WTC11 (cell line): ENCODE measurements around the gene DDB1. TPM values are rescaled to one million over a fixed set of nuclear protein-coding genes. Genes with fewer than 3 reads are reported as not detected.

ENCODE experiments used
- ATAC-seq: fragments of 200-7000 bp; cut with Tn5 transposase; 2 replicates; pipeline ENCODE4 v1.10.0; 2021; ENCODE audit warnings: mild to moderate bottlenecking, moderate library complexity
- CTCF ChIA-PET: fragments of 300-600 bp; sonication (Branson Sonifier 250); formaldehyde crosslinking; loops from one replicate; lab custom pipeline; 2021; ENCODE audit warnings: antibody characterized with exemption; lab: Charles Lee
- POLR2A ChIA-PET: fragments of 350-600 bp; sonication (Branson Sonifier 250); formaldehyde crosslinking; loops from one replicate; lab custom pipeline; 2021; ENCODE audit warnings: antibody characterized with exemption; lab: Charles Lee
- DNase-seq: peaks from one replicate; pipeline ENCODE4 v3.0.0; 2021; ENCODE audit warnings: low spot score
- H3K27ac Mint-ChIP-seq: 2 replicates; pipeline ENCODE4 v1.8.0; 2021; ENCODE audit warnings: mixed read lengths
- H3K27me3 Mint-ChIP-seq: 2 replicates; pipeline ENCODE4 v1.8.0; 2021; ENCODE audit warnings: low read depth, mild to moderate bottlenecking, moderate library complexity, mixed read lengths
- H3K36me3 Mint-ChIP-seq: 2 replicates; pipeline ENCODE4 v1.8.0; 2021; ENCODE audit warnings: mixed read lengths
- H3K4me1 Mint-ChIP-seq: 2 replicates; pipeline ENCODE4 v1.8.0; 2022; ENCODE audit warnings: mixed read lengths
- H3K4me3 Mint-ChIP-seq: 2 replicates; pipeline ENCODE4 v1.8.0; 2021; ENCODE audit warnings: mild to moderate bottlenecking, moderate library complexity, mixed read lengths
- H3K9me3 Mint-ChIP-seq: 2 replicates; pipeline ENCODE4 v1.8.0; 2021; ENCODE audit warnings: mixed read lengths
- ARID4B ChIP-seq: sonication (generic); formaldehyde crosslinking; IDR thresholded peaks from 2 replicates; pipeline ENCODE4 v1.8.0; 2023; ENCODE audit warnings: missing genetic modification reagents, mild to moderate bottlenecking, borderline replicate concordance
- CREB1 ChIP-seq: sonication (generic); formaldehyde crosslinking; IDR thresholded peaks from 2 replicates; pipeline ENCODE4 v1.8.0; 2023; ENCODE audit warnings: mild to moderate bottlenecking, missing genetic modification reagents
- E2F5 ChIP-seq: sonication (generic); formaldehyde crosslinking; IDR thresholded peaks from 2 replicates; pipeline ENCODE4 v1.8.1; 2022; ENCODE audit warnings: mild to moderate bottlenecking, moderate library complexity, missing genetic modification reagents
- EMX1 ChIP-seq: fragments of 250-450 bp; sonication (Bioruptor Pico); IDR thresholded peaks from 2 replicates; pipeline ENCODE4 v1.8.0; 2021; ENCODE audit warnings: mild to moderate bottlenecking
- GTF2I ChIP-seq: fragments of 250-450 bp; sonication (Bioruptor Pico); conservative IDR thresholded peaks from 2 replicates; pipeline ENCODE4 v1.4.0; 2021; ENCODE audit warnings: mild to moderate bottlenecking
- JUN ChIP-seq: sonication (generic); formaldehyde crosslinking; IDR thresholded peaks from 2 replicates; pipeline ENCODE4 v1.8.0; 2023; ENCODE audit warnings: mild to moderate bottlenecking, missing genetic modification reagents
- NFYB ChIP-seq: sonication (generic); formaldehyde crosslinking; conservative IDR thresholded peaks from 2 replicates; pipeline ENCODE4 v1.8.0; 2022; ENCODE audit warnings: low read depth, missing genetic modification reagents
- RELA ChIP-seq: sonication (generic); formaldehyde crosslinking; IDR thresholded peaks from 2 replicates; pipeline ENCODE4 v1.8.1; 2022; ENCODE audit warnings: missing genetic modification reagents, mild to moderate bottlenecking, borderline replicate concordance
- SP1 ChIP-seq: sonication (generic); formaldehyde crosslinking; conservative IDR thresholded peaks from 2 replicates; pipeline ENCODE4 v1.8.1; 2022; ENCODE audit warnings: missing genetic modification reagents
- TCF7 ChIP-seq: sonication (generic); formaldehyde crosslinking; IDR thresholded peaks from 2 replicates; pipeline ENCODE4 v1.8.0; 2022; ENCODE audit warnings: mild to moderate bottlenecking, low read depth, missing genetic modification reagents, moderate library complexity
- USF2 ChIP-seq: sonication (generic); formaldehyde crosslinking; IDR thresholded peaks from 2 replicates; pipeline ENCODE4 v1.8.1; 2023; ENCODE audit warnings: mild to moderate bottlenecking, missing genetic modification reagents, moderate library complexity
- ZBTB43 ChIP-seq: sonication (generic); formaldehyde crosslinking; IDR thresholded peaks from 2 replicates; pipeline ENCODE4 v1.8.1; 2023; ENCODE audit warnings: mild to moderate bottlenecking, missing genetic modification reagents
- ZMAT4 ChIP-seq: fragments of 250-450 bp; sonication (Bioruptor Pico); IDR thresholded peaks from 2 replicates; pipeline ENCODE4 v1.9.0; 2021; ENCODE audit warnings: mild to moderate bottlenecking
- ZNF263 ChIP-seq: sonication (generic); formaldehyde crosslinking; IDR thresholded peaks from 2 replicates; pipeline ENCODE4 v1.8.1; 2022; ENCODE audit warnings: low read depth, mild to moderate bottlenecking, moderate library complexity, missing genetic modification reagents
- ZNF396 ChIP-seq: fragments of 250-450 bp; sonication (Bioruptor Pico); IDR thresholded peaks from 2 replicates; pipeline ENCODE4 v1.8.0; 2021; ENCODE audit warnings: mild to moderate bottlenecking, moderate library complexity, borderline replicate concordance
- ZSCAN18 ChIP-seq: fragments of 250-450 bp; sonication (Bioruptor Pico); IDR thresholded peaks from 2 replicates; pipeline ENCODE4 v2.1.2; 2022; ENCODE audit warnings: mild to moderate bottlenecking, moderate library complexity
- total RNA-seq: library from RNA; stranded (reverse); gene quantifications from 3 replicates; pipeline ENCODE4 v1.2.3, GENCODE V29; 2021
- TF ChIP-seq, protein P1 (sequence below): sonication (generic); formaldehyde crosslinking; conservative IDR thresholded peaks from 2 replicates; pipeline ENCODE4 v1.8.1; 2022; ENCODE audit warnings: mild to moderate bottlenecking, missing genetic modification reagents
- TF ChIP-seq, protein P2 (sequence below): sonication (generic); formaldehyde crosslinking; conservative IDR thresholded peaks from 2 replicates; pipeline ENCODE4 v1.8.1; 2023; ENCODE audit warnings: mild to moderate bottlenecking, low read depth, missing genetic modification reagents, moderate library complexity
- TF ChIP-seq, protein P3 (sequence below): sonication (generic); formaldehyde crosslinking; IDR thresholded peaks from 2 replicates; pipeline ENCODE4 v1.8.1; 2023; ENCODE audit warnings: mild to moderate bottlenecking, missing genetic modification reagents, moderate library complexity
- TF ChIP-seq, protein P4 (sequence below): fragments of 250-450 bp; sonication (Bioruptor Pico); IDR thresholded peaks from 2 replicates; pipeline ENCODE4 v1.9.0; 2021; ENCODE audit warnings: moderate library complexity, mild to moderate bottlenecking, inconsistent platforms, borderline replicate concordance

Gene DDB1
- total RNA-seq, 1 experiment from 2014 or later: 316 TPM

GRCh38 chr11:61292356-61292755, 40.5 kb downstream of the DDB1 start (continued):
- TF ChIP-seq, protein P1, sequence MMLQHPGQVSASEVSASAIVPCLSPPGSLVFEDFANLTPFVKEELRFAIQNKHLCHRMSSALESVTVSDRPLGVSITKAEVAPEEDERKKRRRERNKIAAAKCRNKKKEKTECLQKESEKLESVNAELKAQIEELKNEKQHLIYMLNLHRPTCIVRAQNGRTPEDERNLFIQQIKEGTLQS (CRISPR knock-in tag): no peak
- TF ChIP-seq EMX1 (CRISPR knock-in tag): no peak
- no peak for TF ChIP-seq ZMAT4 (CRISPR knock-in tag)
- TF ChIP-seq TCF7 (CRISPR knock-in tag): no peak
- TF ChIP-seq ZSCAN18 (CRISPR knock-in tag): no peak
- TF ChIP-seq NFYB (CRISPR knock-in tag): no peak
- no peak for TF ChIP-seq SP1 (CRISPR knock-in tag)

GRCh38 chr11:61290905-61291690, 41.8 kb downstream of the DDB1 start:
- Mint-ChIP-seq H3K4me3 (no peak overlapping the region), H3K27me3 (peaks cover 17% of the 10 kb centered on the region), H3K9me3 (no peaks in the 10 kb centered on the region), H3K27ac (no peak overlapping the region), H3K4me1 (peaks cover 9% of the 10 kb centered on the region), H3K36me3 (peaks cover 9% of the 10 kb centered on the region)
- ChIA-PET POLR2A (no interaction called here), CTCF (interaction anchor here (1.0 to 1.2 kb wide), 4 partner anchors 9 to 155 kb away, joined by 3 to 4 read pairs (median 3); no protein-coding TSS in a partner anchor)
- DNase-seq (peak; percentile 48), ATAC-seq (peak; percentile 8)
- TF ChIP-seq ZBTB43 (no peak), ARID4B (CRISPR knock-in tag) (no peak), ZNF396 (CRISPR knock-in tag) (no peak), ZNF263 (CRISPR knock-in tag) (no peak), JUN (no peak), CREB1 (CRISPR knock-in tag) (no peak), GTF2I (no peak), USF2 (CRISPR knock-in tag) (no peak), RELA (CRISPR knock-in tag) (no peak), E2F5 (no peak)
- TF ChIP-seq, protein P2, sequence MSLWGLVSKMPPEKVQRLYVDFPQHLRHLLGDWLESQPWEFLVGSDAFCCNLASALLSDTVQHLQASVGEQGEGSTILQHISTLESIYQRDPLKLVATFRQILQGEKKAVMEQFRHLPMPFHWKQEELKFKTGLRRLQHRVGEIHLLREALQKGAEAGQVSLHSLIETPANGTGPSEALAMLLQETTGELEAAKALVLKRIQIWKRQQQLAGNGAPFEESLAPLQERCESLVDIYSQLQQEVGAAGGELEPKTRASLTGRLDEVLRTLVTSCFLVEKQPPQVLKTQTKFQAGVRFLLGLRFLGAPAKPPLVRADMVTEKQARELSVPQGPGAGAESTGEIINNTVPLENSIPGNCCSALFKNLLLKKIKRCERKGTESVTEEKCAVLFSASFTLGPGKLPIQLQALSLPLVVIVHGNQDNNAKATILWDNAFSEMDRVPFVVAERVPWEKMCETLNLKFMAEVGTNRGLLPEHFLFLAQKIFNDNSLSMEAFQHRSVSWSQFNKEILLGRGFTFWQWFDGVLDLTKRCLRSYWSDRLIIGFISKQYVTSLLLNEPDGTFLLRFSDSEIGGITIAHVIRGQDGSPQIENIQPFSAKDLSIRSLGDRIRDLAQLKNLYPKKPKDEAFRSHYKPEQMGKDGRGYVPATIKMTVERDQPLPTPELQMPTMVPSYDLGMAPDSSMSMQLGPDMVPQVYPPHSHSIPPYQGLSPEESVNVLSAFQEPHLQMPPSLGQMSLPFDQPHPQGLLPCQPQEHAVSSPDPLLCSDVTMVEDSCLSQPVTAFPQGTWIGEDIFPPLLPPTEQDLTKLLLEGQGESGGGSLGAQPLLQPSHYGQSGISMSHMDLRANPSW (CRISPR knock-in tag): no peak
- TF ChIP-seq, protein P3, sequence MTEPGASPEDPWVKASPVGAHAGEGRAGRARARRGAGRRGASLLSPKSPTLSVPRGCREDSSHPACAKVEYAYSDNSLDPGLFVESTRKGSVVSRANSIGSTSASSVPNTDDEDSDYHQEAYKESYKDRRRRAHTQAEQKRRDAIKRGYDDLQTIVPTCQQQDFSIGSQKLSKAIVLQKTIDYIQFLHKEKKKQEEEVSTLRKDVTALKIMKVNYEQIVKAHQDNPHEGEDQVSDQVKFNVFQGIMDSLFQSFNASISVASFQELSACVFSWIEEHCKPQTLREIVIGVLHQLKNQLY (CRISPR knock-in tag): no peak
- TF ChIP-seq, protein P4, sequence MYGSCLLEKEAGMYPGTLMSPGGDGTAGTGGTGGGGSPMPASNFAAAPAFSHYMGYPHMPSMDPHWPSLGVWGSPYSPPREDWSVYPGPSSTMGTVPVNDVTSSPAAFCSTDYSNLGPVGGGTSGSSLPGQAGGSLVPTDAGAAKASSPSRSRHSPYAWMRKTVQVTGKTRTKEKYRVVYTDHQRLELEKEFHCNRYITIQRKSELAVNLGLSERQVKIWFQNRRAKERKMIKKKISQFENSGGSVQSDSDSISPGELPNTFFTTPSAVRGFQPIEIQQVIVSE (CRISPR knock-in tag): no peak
